B cell (primary cell): ENCODE measurements around the gene RCVRN. TPM values are rescaled to one million over a fixed set of nuclear protein-coding genes. Genes with fewer than 3 reads are reported as not detected.

Source experiments
- ATAC-seq: fragments of 200-7000 bp; cut with Tn5 transposase; one replicate; pipeline ENCODE4 v1.10.0; 2021; ENCODE audit warnings: low read depth, mild to moderate bottlenecking, moderate number of reproducible peaks, moderate library complexity
- CTCF ChIA-PET: fragments of 350-600 bp; sonication (Branson Sonifier 250); formaldehyde crosslinking; loops from one replicate; lab custom pipeline; 2021; ENCODE audit warnings: antibody characterized with exemption, inconsistent platforms; lab: Charles Lee
- POLR2A ChIA-PET: fragments of 350-600 bp; sonication (Branson Sonifier 250); formaldehyde crosslinking; loops from one replicate; lab custom pipeline; 2021; ENCODE audit warnings: antibody characterized with exemption; lab: Charles Lee
- DNase-seq: peaks from one replicate; pipeline ENCODE4 v3.0.0; 2013
- H2AFZ ChIP-seq: 2 replicates; pipeline ENCODE4 v1.6.1; 2012; ENCODE audit warnings: mild to moderate bottlenecking, low read depth, low read length; ENCODE audit not compliant: insufficient read depth, poor library complexity, severe bottlenecking
- H3K27ac ChIP-seq, 2 donors: 1 replicate in 1 of 2; 2 replicates in 1 of 2; pipeline ENCODE4 v1.5.1; 2012 to 2013; ENCODE audit warnings: low read length in 2 of 2, mild to moderate bottlenecking in 2 of 2, moderate library complexity in 1 of 2
- H3K27me3 ChIP-seq, 4 experiments: fragments of 200-600 bp in 1 of 4; sonication (generic) in 1 of 4; replicated peaks in 1 of 4; 1 replicate in 2 of 4; 2 replicates in 2 of 4; pipeline versions ENCODE4 v1.6.1 to v1.7.0; 2013 to 2016; ENCODE audit warnings: low read length in 3 of 4, mild to moderate bottlenecking in 2 of 4, mixed read lengths in 1 of 4, moderate library complexity in 1 of 4; ENCODE audit not compliant: insufficient read depth in 4 of 4, control insufficient read depth in 3 of 4; ENCODE audit errors: control extremely low read depth in 1 of 4
- H3K36me3 ChIP-seq, 2 experiments: replicated peaks in 1 of 2; 1 replicate in 1 of 2; 2 replicates in 1 of 2; pipeline versions ENCODE4 v1.6.1 to v1.7.1; 2013; ENCODE audit warnings: low read length in 1 of 2; ENCODE audit not compliant: insufficient read depth in 2 of 2, control insufficient read depth in 1 of 2; ENCODE audit errors: control extremely low read depth in 1 of 2, extremely low read depth in 1 of 2
- H3K4me1 ChIP-seq, 2 donors: fragments of 200-600 bp in 1 of 2; sonication (generic) in 1 of 2; 1 replicate in 1 of 2; 2 replicates in 1 of 2; pipeline versions ENCODE4 v1.5.1 to v1.6.1; 2013 to 2017; ENCODE audit warnings: low read length in 2 of 2; ENCODE audit not compliant: control insufficient read depth in 2 of 2, insufficient read depth in 2 of 2
- H3K4me2 ChIP-seq: replicated peaks from 2 replicates; pipeline ENCODE3; 2012; ENCODE audit warnings: mild to moderate bottlenecking, low read depth, low read length; ENCODE audit not compliant: poor library complexity, severe bottlenecking
- H3K4me3 ChIP-seq, 5 experiments: fragments of 200-600 bp in 1 of 5; sonication (generic) in 1 of 5; 1 replicate in 3 of 5; 2 replicates in 2 of 5; pipeline versions ENCODE4 v1.5.1 to v1.7.0; 2011 to 2016; ENCODE audit warnings: low read length in 4 of 5, mild to moderate bottlenecking in 4 of 5, low read depth in 2 of 5, control low read depth in 1 of 5, moderate library complexity in 1 of 5; ENCODE audit not compliant: insufficient read depth in 1 of 5; ENCODE audit errors: control extremely low read depth in 1 of 5, extremely low read depth in 1 of 5
- H3K79me2 ChIP-seq: fragments of 200-600 bp; sonication (generic); one replicate; pipeline ENCODE4 v1.6.0; 2016; ENCODE audit warnings: low read length; ENCODE audit not compliant: control insufficient read depth, insufficient read depth
- H3K9ac ChIP-seq: fragments of 200-600 bp; sonication (generic); 2 replicates; pipeline ENCODE4 v1.6.1; 2017; ENCODE audit warnings: mild to moderate bottlenecking, low read length, moderate library complexity
- H3K9me3 ChIP-seq, 3 donors: one replicate each; pipeline versions ENCODE4 v1.6.1 to v1.7.1; 2013; ENCODE audit warnings: low read length in 2 of 3; ENCODE audit not compliant: control insufficient read depth in 2 of 3, insufficient read depth in 1 of 3; ENCODE audit errors: control extremely low read depth in 1 of 3
- H4K20me1 ChIP-seq: 2 replicates; pipeline ENCODE4 v1.6.0; 2012; ENCODE audit warnings: mild to moderate bottlenecking, low read length; ENCODE audit not compliant: insufficient read depth, control insufficient read depth, poor library complexity, severe bottlenecking
- H3K27ac Mint-ChIP-seq: one replicate; pipeline ENCODE4 v1.8.0; 2021; ENCODE audit warnings: mixed read lengths
- H3K27me3 Mint-ChIP-seq: one replicate; pipeline ENCODE4 v1.8.0; 2021; ENCODE audit warnings: mixed read lengths
- H3K4me1 Mint-ChIP-seq: one replicate; pipeline ENCODE4 v1.8.0; 2021; ENCODE audit warnings: mixed read lengths
- H3K4me3 Mint-ChIP-seq: one replicate; pipeline ENCODE4 v1.8.0; 2021; ENCODE audit warnings: mixed read lengths
- H3K9me3 Mint-ChIP-seq: one replicate; pipeline ENCODE4 v1.8.0; 2022; ENCODE audit warnings: mixed read lengths; ENCODE audit not compliant: insufficient read depth
- EZH2 ChIP-seq: IDR thresholded peaks from 2 replicates; pipeline ENCODE4 v1.6.1; 2012; ENCODE audit warnings: borderline replicate concordance, low read depth, mild to moderate bottlenecking, moderate library complexity, low read length; ENCODE audit not compliant: insufficient read depth, poor library complexity, severe bottlenecking
- WGBS: methylation state at CpG from one replicate; pipeline ENCODE4 v1.1.5; 2013; ENCODE audit warnings: missing lambda C conversion rate; ENCODE audit not compliant: insufficient coverage; 5-methylcytosine and 5-hydroxymethylcytosine counted together
- intact Hi-C: fragments of 100-400 bp; cut with micrococcal nuclease; formaldehyde crosslinking; loops from one replicate; pipeline ENCODE4 v1.10.0; 2022
- polyA plus RNA-seq: library from polyadenylated mRNA; depleted of rRNA; stranded (reverse); fragments of >200 nt; gene quantifications from 2 replicates; pipeline ENCODE4 v1.2.3, GENCODE V29; 2012
- total RNA-seq, 2 donors: library from RNA; stranded (reverse); fragments of 120-200 nt in 1 of 2; gene quantifications; 1 replicate in 1 of 2; 2 replicates in 1 of 2; pipeline versions ENCODE4 v1.2.3 to v1.2.4, GENCODE V29; 2013 to 2022
- TF ChIP-seq, protein P1 (sequence below): fragments of 200-600 bp; IDR thresholded peaks from one replicate; pipeline ENCODE4 v1.8.0; 2022; ENCODE audit warnings: antibody characterized with exemption, mild to moderate bottlenecking

RCVRN gene
- total and polyA plus RNA-seq, 2 donors (not counting 1 experiment from before 2014, with no cell fraction given): 0.16 TPM; not detected in 1

DNA sequence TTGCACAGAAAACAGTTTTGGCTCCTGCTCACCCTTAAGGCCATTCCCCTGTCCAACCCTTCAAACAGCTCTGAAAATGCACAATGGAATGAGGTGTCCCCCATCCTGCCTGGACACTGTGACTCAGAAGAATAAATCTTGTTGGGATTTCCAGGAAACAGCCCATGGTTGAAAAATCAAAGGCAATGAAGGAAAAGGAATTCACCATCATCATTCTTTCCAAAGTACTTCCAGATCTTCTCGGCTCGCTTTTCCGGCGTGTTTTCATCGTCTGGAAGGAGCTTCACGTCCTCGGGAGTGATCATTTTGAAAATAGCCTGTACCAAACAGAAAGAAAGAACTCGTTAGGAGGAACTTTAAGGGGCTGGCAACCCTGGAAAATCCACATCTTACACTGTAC lies 4.3 kb downstream of the RCVRN start:
- no peak overlapping the region for H3K4me3 Mint-ChIP-seq
- H3K4me1 Mint-ChIP-seq: no peaks in the 10 kb centered on the region
- TF ChIP-seq, protein P1, sequence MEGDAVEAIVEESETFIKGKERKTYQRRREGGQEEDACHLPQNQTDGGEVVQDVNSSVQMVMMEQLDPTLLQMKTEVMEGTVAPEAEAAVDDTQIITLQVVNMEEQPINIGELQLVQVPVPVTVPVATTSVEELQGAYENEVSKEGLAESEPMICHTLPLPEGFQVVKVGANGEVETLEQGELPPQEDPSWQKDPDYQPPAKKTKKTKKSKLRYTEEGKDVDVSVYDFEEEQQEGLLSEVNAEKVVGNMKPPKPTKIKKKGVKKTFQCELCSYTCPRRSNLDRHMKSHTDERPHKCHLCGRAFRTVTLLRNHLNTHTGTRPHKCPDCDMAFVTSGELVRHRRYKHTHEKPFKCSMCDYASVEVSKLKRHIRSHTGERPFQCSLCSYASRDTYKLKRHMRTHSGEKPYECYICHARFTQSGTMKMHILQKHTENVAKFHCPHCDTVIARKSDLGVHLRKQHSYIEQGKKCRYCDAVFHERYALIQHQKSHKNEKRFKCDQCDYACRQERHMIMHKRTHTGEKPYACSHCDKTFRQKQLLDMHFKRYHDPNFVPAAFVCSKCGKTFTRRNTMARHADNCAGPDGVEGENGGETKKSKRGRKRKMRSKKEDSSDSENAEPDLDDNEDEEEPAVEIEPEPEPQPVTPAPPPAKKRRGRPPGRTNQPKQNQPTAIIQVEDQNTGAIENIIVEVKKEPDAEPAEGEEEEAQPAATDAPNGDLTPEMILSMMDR: no peak
- no peak for TF ChIP-seq EZH2
- DNase-seq (no peak), ATAC-seq (no peak)
- Histone ChIP-seq H3K36me3 (no peaks in the 10 kb centered on the region), H3K79me2 (no peaks in the 10 kb centered on the region), H3K4me3 (no peak overlapping the region), H3K4me2 (no peak overlapping the region), H2AFZ (no peak overlapping the region), H3K27me3 (no peaks in the 10 kb centered on the region), H3K27ac (no peak overlapping the region), H4K20me1 (no peaks in the 10 kb centered on the region), H3K9ac (no peak overlapping the region), H3K4me1 (no peaks in the 10 kb centered on the region), H3K9me3 (no peaks in the 10 kb centered on the region)
- CTCF ChIA-PET: interaction anchor here (0.9 kb wide), 1 partner anchor 717 kb away, joined by 3 read pairs; no protein-coding TSS in a partner anchor
- POLR2A ChIA-PET: no interaction called here
- no peaks in the 10 kb centered on the region for H3K9me3 Mint-ChIP-seq
- intact Hi-C loops: no loop called here
- peaks cover 29% of the 10 kb centered on the region for H3K27me3 Mint-ChIP-seq
- no peak overlapping the region for H3K27ac Mint-ChIP-seq
- WGBS: 27% methylated on average over 7 of the region's 8 CpGs

DNA sequence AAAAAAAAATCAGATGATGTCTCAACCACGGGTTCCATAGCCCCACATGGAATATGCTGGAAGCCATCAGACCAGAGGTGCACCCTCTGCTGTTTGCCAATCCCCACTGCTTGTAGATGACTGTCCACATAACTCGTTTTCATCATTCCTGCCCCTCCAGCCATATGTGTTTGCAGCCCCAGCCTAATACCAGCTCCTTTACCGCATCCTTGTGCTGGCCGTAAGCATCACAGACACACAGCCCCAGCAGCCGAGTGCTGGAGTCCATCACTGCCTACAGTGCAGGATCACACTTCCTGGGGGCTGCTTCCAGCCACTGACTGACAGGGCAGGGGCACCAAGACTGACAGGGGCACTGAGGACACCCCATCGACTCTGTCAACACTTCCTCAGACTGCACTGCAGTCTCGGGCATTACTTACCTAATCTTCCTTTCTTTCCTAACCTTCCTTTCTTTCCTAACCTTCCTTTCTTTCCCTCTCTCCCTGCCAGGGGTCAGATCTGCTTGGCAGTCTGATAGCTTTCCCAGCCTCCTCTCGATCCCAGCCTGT lies 5.0 kb downstream of the RCVRN start:
- no peaks in the 10 kb centered on the region for H3K79me2 ChIP-seq
- H4K20me1 ChIP-seq: no peaks in the 10 kb centered on the region
- Mint-ChIP-seq H3K4me1 (no peaks in the 10 kb centered on the region), H3K9me3 (no peaks in the 10 kb centered on the region), H3K4me3 (no peak overlapping the region), H3K27ac (no peak overlapping the region), H3K27me3 (peaks cover 29% of the 10 kb centered on the region)
- ATAC-seq (no peak), DNase-seq (no peak)
- peaks cover 0 to 3% (median 0%) of the 10 kb centered on the region in 4 experiments for H3K27me3 ChIP-seq
- WGBS: 43% methylated on average over 8 of the region's 8 CpGs
- H3K4me3 ChIP-seq: no peak overlapping the region
- no peaks in the 10 kb centered on the region for H3K4me1 ChIP-seq
- ChIA-PET CTCF (interaction anchor here (0.7 to 0.9 kb wide), 2 partner anchors 25 to 717 kb away, joined by 3 read pairs; no protein-coding TSS in a partner anchor), POLR2A (no interaction called here)
- no peak overlapping the region for H3K27ac ChIP-seq
- intact Hi-C loops: no loop called here
- H3K9me3 ChIP-seq: no peaks in the 10 kb centered on the region
- H3K36me3 ChIP-seq: no peaks in the 10 kb centered on the region
- no peak overlapping the region for H2AFZ ChIP-seq
- H3K9ac ChIP-seq: no peak overlapping the region
- TF ChIP-seq, protein P1: no peak
- TF ChIP-seq EZH2: no peak
- no peak overlapping the region for H3K4me2 ChIP-seq
